Measurements from ENCODE around the gene FCHSD1. TPM values are rescaled to one million over a fixed set of nuclear protein-coding genes. Genes with fewer than 3 reads are reported as not detected.

FCHSD1 gene
- total and polyA plus RNA-seq, 10 of the 15 experiments (the other 5 are each of a cell fraction or from before 2014, with no cell fraction given) = 0.97 to 22.8 (median 10.7) TPM

DNA sequence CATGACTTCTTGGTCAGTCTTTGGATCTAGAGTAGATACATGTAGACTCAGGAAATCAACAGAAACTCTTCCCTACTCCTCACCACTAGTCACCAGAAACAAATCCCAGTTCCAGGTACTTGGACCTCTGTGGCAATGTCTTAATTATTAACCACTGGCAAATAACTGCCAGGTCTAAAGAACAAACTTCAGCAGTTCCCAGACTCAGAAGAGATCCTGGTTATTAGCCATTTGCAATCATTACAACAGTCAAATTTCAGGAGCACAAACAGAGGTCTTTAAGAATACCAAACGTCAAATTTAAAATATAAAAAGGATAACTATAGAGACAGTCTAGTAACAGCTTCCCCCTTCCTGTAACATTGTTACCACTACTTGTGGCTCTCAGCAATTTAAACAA, 42.7 kb downstream of the FCHSD1 start:
- RAD21 ChIA-PET (ENCODE audit: unreplicated experiment) = interaction anchor here (0.7 to 5.7 kb wide), 7 partner anchors 9 to 913 kb away, joined by 3 to 89 read pairs (median 3); partner anchors contain the start of genes DIAPH1, HDAC3, RELL2 and RNF14
- SMC1A ChIA-PET (ENCODE audit: uncharacterized antibody, unreplicated experiment) = interaction anchor here (0.7 to 8.6 kb wide), 9 partner anchors 8 to 98 kb away, joined by 3 to 199 read pairs (median 4); partner anchors contain the start of gene DIAPH1
- H3K36me3 ChIP-seq (ENCODE audit: control insufficient read depth in 2 of 2, insufficient read depth in 2 of 2, low read length in 1 of 2) = no peaks in the 10 kb centered on the region; a peak in 2 of 4 replicates
- CTCF ChIA-PET = interaction anchor here (0.8 to 10.9 kb wide), 9 partner anchors 8 to 95 kb away, joined by 3 to 172 read pairs (median 4); partner anchors contain the start of genes DIAPH1 and FCHSD1
- in situ Hi-C loops (cut with MboI) = loop anchor here (25.0 kb wide), 2 partner anchors 1196 to 1571 kb away; partner anchors contain the start of genes ANKHD1 and NRG2
- peak overlapping the region; percentile 11; the same call in 1 of the 2 replicates for H3K9ac ChIP-seq (ENCODE audit: control insufficient read depth, insufficient read depth, low read length)
- FAIRE-seq (no peak), DNase-seq (ENCODE audit: low read depth, low spot score) (no peak), ATAC-seq (no peak)
- POLR2A ChIA-PET = interaction anchor here (0.6 to 4.1 kb wide), 11 partner anchors 8 to 1823 kb away, joined by 3 to 31 read pairs (median 12); partner anchors contain the start of genes FCHSD1, HDAC3 and RELL2
- H3K4me3 ChIP-seq = no peak overlapping the region
- 0% methylated on average over 1 of the region's 1 CpG for WGBS (ENCODE audit: insufficient coverage, insufficient replicate concordance, low lambda C conversion rate, missing lambda C conversion rate)
- no peaks in the 10 kb centered on the region for H3K27me3 ChIP-seq (replicated peaks in 1 of 2; ENCODE audit: control insufficient read depth in 2 of 2, insufficient read depth in 2 of 2, low read length in 1 of 2)
- H2AFZ ChIP-seq (ENCODE audit: control insufficient read depth, low read depth, low read length) = no peak overlapping the region
- H3K4me2 ChIP-seq (ENCODE audit: control insufficient read depth, insufficient read depth) = peak overlapping the region; percentile 27; the same call in 1 of the 2 replicates
- no TSS peak for BruUV-seq (replicated peaks)
- H3K27ac ChIP-seq (ENCODE audit: control insufficient read depth, insufficient read depth) = peak overlapping the region; percentile 62; the same call in 1 of the 2 replicates
- no peaks in the 10 kb centered on the region for H3K9me3 ChIP-seq (replicated peaks; ENCODE audit: control insufficient read depth, insufficient read depth, low read length)
- intact Hi-C loops (cut with micrococcal nuclease; ENCODE audit: unreplicated experiment) = no loop called here
- peaks cover 87% of the 10 kb centered on the region for H3K79me2 ChIP-seq (ENCODE audit: control insufficient read depth, insufficient read depth, low read length)
- TF ChIP-seq TBL1XR1 (IDR thresholded peaks at IDR 0.05; ENCODE audit: low read depth, low read length) = no peak
- TF ChIP-seq, protein P1, sequence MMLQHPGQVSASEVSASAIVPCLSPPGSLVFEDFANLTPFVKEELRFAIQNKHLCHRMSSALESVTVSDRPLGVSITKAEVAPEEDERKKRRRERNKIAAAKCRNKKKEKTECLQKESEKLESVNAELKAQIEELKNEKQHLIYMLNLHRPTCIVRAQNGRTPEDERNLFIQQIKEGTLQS (IDR thresholded peaks at IDR 0.05; ENCODE audit: borderline replicate concordance, extremely low read depth, low read depth, low read length) = no peak
- TF ChIP-seq EP300 (IDR thresholded peaks at IDR 0.05; ENCODE audit: borderline replicate concordance in 1 of 2, control insufficient read depth in 1 of 2, low read depth in 2 of 2, low read length in 2 of 2) = no peak
- TF ChIP-seq CREB1 (IDR thresholded peaks at IDR 0.05; ENCODE audit: low read depth) = no peak
- peaks cover 26% of the 10 kb centered on the region for H3K4me1 ChIP-seq (ENCODE audit: control insufficient read depth, insufficient read depth, low read length)
- no peaks in the 10 kb centered on the region for H4K20me1 ChIP-seq (ENCODE audit: control insufficient read depth, insufficient read depth)
